ENCODE results near the gene SLC15A1. TPM values are rescaled to one million over a fixed set of nuclear protein-coding genes. Genes with fewer than 3 reads are reported as not detected.

The SLC15A1 gene
- total RNA-seq, 4 donors from 2014 or later: 16.1 to 56.3 (median 44.1) TPM; not detected in 1

DNA sequence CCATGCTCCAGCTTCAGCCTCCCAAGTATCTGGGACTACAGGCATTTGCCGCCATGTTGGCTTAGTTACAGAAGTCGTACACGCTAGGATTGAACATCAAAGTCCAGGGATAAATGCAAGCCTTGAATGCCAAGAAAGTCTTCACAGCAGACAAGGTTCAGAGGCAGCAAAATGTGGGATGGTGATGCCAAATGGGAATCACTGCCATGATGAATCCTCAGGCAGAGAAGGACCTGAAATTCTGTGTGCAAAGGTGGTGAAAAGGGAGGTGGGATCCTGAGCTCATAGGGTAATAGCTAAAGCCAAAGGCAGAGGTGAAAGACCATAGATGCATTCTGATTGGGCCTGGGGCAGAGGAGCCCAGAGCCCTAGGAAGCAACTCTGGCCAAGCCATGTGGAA is 96.2 kb downstream of the SLC15A1 start:
- intact Hi-C loops (cut with DNase I; ENCODE audit: low total_unique reads): no loop called here
- no peaks in the 10 kb centered on the region for H3K27me3 ChIP-seq
- peaks cover 4 to 15% (median 7%) of the 10 kb centered on the region in 4 donors for H3K4me1 ChIP-seq
- H3K9me3 ChIP-seq: no peaks in the 10 kb centered on the region
- in situ Hi-C loops (cut with MboI; ENCODE audit: low pct_ligation_motif_present in 1 of 4, low pct_unique_long_range_greater_than_20kb in 1 of 4, low sequenced_read_pairs in 3 of 4): loop anchor here (5.0 to 25.0 kb wide), 4 partner anchors 209 to 794 kb away; partner anchors contain the start of gene FARP1 (in 1 of the 4)
- TF ChIP-seq EP300 (IDR thresholded peaks at IDR 0.05; ENCODE audit: low read depth) (no peak), POLR2A (IDR thresholded peaks at IDR 0.05) (no peak), POLR2AphosphoS5 (IDR thresholded peaks at IDR 0.05) (no peak)
- TF ChIP-seq, protein P1, sequence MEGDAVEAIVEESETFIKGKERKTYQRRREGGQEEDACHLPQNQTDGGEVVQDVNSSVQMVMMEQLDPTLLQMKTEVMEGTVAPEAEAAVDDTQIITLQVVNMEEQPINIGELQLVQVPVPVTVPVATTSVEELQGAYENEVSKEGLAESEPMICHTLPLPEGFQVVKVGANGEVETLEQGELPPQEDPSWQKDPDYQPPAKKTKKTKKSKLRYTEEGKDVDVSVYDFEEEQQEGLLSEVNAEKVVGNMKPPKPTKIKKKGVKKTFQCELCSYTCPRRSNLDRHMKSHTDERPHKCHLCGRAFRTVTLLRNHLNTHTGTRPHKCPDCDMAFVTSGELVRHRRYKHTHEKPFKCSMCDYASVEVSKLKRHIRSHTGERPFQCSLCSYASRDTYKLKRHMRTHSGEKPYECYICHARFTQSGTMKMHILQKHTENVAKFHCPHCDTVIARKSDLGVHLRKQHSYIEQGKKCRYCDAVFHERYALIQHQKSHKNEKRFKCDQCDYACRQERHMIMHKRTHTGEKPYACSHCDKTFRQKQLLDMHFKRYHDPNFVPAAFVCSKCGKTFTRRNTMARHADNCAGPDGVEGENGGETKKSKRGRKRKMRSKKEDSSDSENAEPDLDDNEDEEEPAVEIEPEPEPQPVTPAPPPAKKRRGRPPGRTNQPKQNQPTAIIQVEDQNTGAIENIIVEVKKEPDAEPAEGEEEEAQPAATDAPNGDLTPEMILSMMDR (IDR thresholded peaks at IDR 0.05): no peak
- no peak for DNase-seq
- no peaks in the 10 kb centered on the region for H3K36me3 ChIP-seq
- no peak overlapping the region for H3K4me3 ChIP-seq
- WGBS, 2 donors (ENCODE audit: low coverage in 1 of 2): 94% methylated on average over 3 of the region's 3 CpGs; no CpG with 5 or more reads in 1 of the 2 donors
- H3K27ac ChIP-seq: no peak overlapping the region

DNA sequence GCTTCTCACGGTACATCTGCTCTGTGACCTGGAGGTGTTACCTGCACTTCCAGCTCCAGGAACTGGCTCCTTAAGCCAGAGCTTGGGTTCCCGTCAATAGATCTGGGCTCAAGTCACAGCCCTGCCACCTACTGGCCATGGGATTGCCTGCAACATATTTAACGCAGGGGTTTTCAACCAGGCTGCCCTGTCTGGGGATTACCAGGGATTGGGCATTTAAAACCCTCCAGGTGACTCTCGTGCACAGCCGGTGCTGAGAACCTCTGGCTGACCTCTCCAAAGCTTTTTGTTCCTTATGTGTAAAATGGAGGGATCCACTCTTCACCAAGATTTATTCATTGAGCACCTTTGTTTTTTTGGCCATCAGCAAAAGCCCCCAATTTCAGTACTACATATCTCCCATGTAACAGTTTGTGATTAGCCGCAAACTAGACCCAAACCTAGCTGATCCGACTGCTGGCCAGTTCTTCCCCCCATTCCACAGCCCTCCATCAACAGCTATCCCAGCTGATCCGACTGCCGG is 98.9 kb downstream of the SLC15A1 start:
- 7 to 39% methylated on average over 3 to 9 of the region's 9 CpGs for WGBS, 2 donors (ENCODE audit: low coverage in 1 of 2)

DNA sequence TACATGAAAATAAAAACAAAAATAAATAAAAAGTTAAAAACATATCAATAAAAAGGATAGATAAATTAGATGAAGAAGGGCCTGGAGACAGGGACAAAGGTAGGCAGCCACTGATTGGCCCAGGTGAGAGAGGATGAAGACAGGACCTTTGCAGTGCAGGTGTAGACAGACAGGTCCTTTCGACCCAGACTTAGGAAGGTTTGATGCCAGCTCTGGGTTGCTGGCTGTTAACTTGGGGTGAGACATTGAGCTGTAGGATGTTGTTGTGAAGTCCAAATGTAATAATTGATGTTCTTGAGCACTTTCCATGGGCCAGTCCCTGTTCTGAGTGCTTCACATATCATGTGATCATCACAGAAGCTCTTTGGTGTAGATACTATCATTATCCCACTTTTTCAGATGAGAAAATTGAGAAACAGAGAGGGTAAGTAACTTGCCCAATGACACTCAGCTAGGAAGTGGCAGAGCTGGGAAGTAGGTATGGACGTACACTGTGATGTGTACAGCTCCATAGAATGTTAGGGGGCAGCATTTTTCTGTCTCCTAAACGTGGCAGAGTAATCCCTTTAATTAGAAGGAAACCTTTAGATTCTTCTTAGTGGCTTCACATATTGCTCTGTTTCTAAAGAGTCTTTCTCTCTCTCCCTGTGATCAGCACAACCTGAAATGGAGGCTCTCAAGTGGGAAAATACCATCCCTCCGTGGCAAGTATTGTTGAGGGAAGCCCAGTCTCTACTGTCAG is 99.6 kb downstream of the SLC15A1 start:
- H3K36me3 ChIP-seq: no peaks in the 10 kb centered on the region
- no peaks in the 10 kb centered on the region for H3K9me3 ChIP-seq
- 39 to 47% methylated on average over 3 to 4 of the region's 4 CpGs for WGBS, 2 donors (ENCODE audit: low coverage in 1 of 2)
- peak; percentile 13 for TF ChIP-seq POLR2A (IDR thresholded peaks at IDR 0.05)
- TF ChIP-seq POLR2AphosphoS5 (IDR thresholded peaks at IDR 0.05): no peak
- no peaks in the 10 kb centered on the region for H3K27me3 ChIP-seq
- intact Hi-C loops (cut with DNase I; ENCODE audit: low total_unique reads) (loop anchor here (5.0 kb wide), 1 partner anchor 206 kb away; no protein-coding TSS in a partner anchor), in situ Hi-C loops (cut with MboI; ENCODE audit: low pct_ligation_motif_present in 1 of 4, low pct_unique_long_range_greater_than_20kb in 1 of 4, low sequenced_read_pairs in 3 of 4) (loop anchor here in 3 of 4 donors (10.0 to 25.0 kb wide), 3 partner anchors 208 to 791 kb away; partner anchors contain the start of gene FARP1 (in 1 of the 3))
- H3K4me3 ChIP-seq: no peak overlapping the region
- H3K4me1 ChIP-seq: peaks cover 13 to 42% (median 29%) of the 10 kb centered on the region in 4 donors
- peak overlapping the region in 1 of 4 donors; percentile 23 for H3K27ac ChIP-seq
- no peak for DNase-seq

More for the DNA sequence above, 98.9 kb downstream of the SLC15A1 start:
- intact Hi-C loops (cut with DNase I; ENCODE audit: low total_unique reads): loop anchor here (5.0 kb wide), 1 partner anchor 206 kb away; no protein-coding TSS in a partner anchor
- DNase-seq: peak; percentile 88
- no peak overlapping the region for H3K4me3 ChIP-seq
- no peaks in the 10 kb centered on the region for H3K36me3 ChIP-seq
- in situ Hi-C loops (cut with MboI; ENCODE audit: low pct_ligation_motif_present in 1 of 4, low pct_unique_long_range_greater_than_20kb in 1 of 4, low sequenced_read_pairs in 3 of 4): loop anchor here in 3 of 4 donors (10.0 to 25.0 kb wide), 3 partner anchors 209 to 791 kb away; partner anchors contain the start of gene FARP1 (in 1 of the 3)
- TF ChIP-seq, protein P1 (IDR thresholded peaks at IDR 0.05): peak; percentile 87 to 95 (median 94)
- TF ChIP-seq POLR2AphosphoS5 (IDR thresholded peaks at IDR 0.05) (peak in 2 of 3 donors; percentile 25 to 67), POLR2A (IDR thresholded peaks at IDR 0.05) (no peak), EP300 (IDR thresholded peaks at IDR 0.05; ENCODE audit: low read depth) (no peak)
- H3K27me3 ChIP-seq: no peaks in the 10 kb centered on the region
- no peaks in the 10 kb centered on the region for H3K9me3 ChIP-seq
- peaks cover 11 to 39% (median 27%) of the 10 kb centered on the region in 4 donors for H3K4me1 ChIP-seq
- peak overlapping the region in 1 of 4 donors; percentile 23 for H3K27ac ChIP-seq

DNA sequence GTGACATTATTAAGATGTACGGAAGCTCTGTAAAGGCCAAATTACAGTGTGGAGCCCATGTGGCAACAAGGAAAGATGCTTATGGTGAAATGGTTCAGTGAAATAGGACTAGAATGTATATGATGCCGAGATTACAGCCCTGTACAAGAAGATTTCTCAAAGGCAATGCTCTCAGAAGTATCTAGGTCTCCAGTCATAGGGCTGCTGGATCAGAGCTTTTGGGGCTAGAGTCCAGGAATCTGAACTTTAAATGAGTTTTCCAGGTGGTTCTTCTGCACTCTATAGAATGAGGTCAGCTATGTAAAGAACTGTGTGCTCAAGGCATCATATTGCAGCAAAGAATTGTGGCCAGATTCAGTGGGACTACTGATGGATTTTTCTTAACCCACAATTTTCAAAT is 100.2 kb downstream of the SLC15A1 start:
- WGBS, 2 donors (ENCODE audit: low coverage in 1 of 2): 67 to 89% methylated on average over 2 of the region's 2 CpGs
- Histone ChIP-seq H3K36me3 (no peaks in the 10 kb centered on the region), H3K27ac (no peak overlapping the region), H3K4me1 (peaks cover 13 to 48% (median 34%) of the 10 kb centered on the region in 4 donors), H3K27me3 (no peaks in the 10 kb centered on the region), H3K9me3 (no peaks in the 10 kb centered on the region), H3K4me3 (no peak overlapping the region)
- TF ChIP-seq EP300 (IDR thresholded peaks at IDR 0.05; ENCODE audit: low read depth): no peak
- no peak for TF ChIP-seq POLR2AphosphoS5 (IDR thresholded peaks at IDR 0.05)
- TF ChIP-seq POLR2A (IDR thresholded peaks at IDR 0.05): no peak
- TF ChIP-seq, protein P1 (IDR thresholded peaks at IDR 0.05): no peak
- no peak for DNase-seq
- in situ Hi-C loops (cut with MboI; ENCODE audit: low pct_ligation_motif_present in 1 of 4, low pct_unique_long_range_greater_than_20kb in 1 of 4, low sequenced_read_pairs in 3 of 4) (loop anchor here in 3 of 4 donors (10.0 to 25.0 kb wide), 3 partner anchors 207 to 790 kb away; partner anchors contain the start of gene FARP1 (in 1 of the 3)), intact Hi-C loops (cut with DNase I; ENCODE audit: low total_unique reads) (loop anchor here (5.0 kb wide), 1 partner anchor 205 kb away; no protein-coding TSS in a partner anchor)

Measured in transverse colon (tissue), 4 donors.